Epithelial cell of esophagus (primary cell): ENCODE results near the gene CCDC33.

Experiments used
- DNase-seq: peaks from one replicate; pipeline ENCODE4 v3.0.0; 2010; ENCODE audit warnings: low read depth
- H3K4me3 ChIP-seq: 2 replicates; pipeline ENCODE4 v1.5.1; 2011; ENCODE audit warnings: mild to moderate bottlenecking, low read length, control low read depth
- CTCF ChIP-seq: IDR thresholded peaks from 2 replicates; pipeline ENCODE4 v1.5.1; 2011; ENCODE audit warnings: low read depth, mild to moderate bottlenecking, low read length, control low read depth, inconsistent platforms; ENCODE audit not compliant: insufficient read depth; ENCODE audit errors: missing control alignments

The CCDC33 gene

GRCh38 chr15:74385733-74386132 is 149.6 kb downstream of the CCDC33 start:
- TF ChIP-seq CTCF = no peak
- DNase-seq = no peak
- no peak overlapping the region for H3K4me3 ChIP-seq
